ENCODE data around the gene MAN1A1.

MAN1A1 gene

DNA sequence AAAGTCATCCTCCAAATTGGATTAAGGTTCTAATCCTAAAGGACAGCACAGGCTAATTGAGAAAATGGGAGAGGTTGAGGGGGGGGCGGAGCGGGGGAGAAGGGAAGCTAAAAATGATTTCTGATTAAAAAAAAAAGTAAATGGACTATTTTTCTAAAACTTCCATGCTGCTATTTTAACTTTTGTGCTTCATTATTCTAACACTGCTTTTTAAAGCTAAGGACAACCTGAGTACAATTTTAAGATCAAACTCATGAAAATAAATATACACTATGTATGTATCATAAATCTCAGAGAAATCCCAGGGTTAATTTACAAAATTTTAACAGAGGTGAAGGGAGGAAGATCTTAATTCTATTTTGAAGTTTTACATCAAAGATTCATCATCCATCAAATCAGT lies 4.4 kb downstream of the MAN1A1 start:
- no peak for DNase-seq

DNA sequence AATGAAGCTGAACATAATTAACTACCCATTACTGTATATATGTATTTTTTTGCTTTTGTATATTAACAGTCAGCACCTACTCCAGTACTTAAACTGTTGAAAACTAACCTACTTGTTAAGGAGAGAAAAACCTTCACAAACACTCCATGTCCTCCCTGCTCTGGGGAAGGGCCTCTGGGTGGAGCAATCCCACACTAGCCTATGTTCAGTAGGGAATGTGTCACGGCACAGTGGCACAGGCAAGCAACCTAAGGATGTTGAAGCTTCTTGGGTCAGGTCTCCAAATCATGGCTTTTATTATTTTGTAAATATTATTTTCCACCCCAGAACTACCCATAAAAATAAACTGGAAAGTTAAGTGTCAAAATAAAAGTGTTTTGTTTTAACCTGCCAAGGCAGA lies 5.3 kb downstream of the MAN1A1 start:
- no peak for DNase-seq

DNA sequence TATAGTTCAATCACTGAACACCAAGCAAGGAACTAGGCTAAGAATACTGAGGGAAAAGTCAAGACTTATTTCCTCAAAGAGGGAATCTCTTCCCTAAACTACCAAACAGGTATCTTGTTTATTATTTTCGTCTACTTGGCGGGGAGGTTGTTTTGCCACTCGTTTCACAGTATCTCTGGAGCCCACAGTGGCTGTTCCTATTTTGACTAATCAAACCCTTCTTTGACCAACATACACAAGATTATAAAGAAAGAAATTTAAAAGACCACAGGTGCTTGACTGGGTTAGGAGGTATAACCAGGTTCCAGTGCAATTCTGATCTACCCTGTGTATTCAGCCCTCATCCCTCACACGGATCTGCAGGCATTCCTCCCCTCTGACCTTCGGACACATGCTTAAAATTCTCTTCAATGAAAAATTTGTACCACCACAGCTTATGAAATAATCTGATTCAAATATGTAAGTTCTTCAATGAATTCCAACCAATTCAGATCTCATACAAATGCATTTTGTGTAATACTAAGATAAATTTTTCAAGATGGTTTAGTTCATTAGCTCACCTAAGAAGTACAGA lies 5.9 kb downstream of the MAN1A1 start:
- DNase-seq = no peak

DNA sequence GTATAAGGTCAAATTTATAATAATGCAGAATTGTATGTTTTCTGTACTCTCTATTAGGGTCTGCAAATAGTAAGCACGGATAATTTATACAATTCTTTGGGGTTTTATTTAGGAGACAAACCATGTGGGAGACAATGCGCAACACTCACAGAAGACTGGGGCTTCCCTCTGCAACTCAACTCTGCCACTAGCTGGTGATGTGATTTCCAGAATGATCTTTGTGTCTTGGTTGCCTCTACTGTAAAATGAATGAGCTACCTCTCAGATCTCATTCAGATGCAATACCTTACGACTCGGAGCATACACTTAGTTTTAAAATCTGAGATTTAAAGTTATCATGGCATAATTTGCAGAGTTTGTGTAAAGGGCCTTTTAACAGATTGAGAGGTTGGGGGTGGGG lies 6.4 kb downstream of the MAN1A1 start:
- DNase-seq = no peak

DNA sequence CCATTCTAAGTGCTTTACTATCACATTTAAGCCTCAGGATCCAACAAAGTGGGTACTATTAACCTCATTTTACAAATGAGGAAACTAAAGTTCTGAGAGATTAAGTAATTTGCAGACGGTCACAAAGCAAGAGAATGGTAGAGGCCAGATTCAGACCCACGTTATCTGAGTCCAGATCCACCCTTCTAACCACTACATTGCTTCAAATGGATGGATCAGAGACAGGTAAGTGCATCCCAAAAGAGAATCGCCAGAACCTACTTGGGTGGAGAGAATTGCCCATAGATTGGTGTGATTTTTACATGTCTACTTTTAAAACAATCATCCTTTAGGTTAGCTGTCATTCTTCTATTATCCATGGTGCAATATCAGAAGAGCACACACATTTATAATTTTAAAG lies 7.1 kb downstream of the MAN1A1 start:
- DNase-seq = no peak

DNA sequence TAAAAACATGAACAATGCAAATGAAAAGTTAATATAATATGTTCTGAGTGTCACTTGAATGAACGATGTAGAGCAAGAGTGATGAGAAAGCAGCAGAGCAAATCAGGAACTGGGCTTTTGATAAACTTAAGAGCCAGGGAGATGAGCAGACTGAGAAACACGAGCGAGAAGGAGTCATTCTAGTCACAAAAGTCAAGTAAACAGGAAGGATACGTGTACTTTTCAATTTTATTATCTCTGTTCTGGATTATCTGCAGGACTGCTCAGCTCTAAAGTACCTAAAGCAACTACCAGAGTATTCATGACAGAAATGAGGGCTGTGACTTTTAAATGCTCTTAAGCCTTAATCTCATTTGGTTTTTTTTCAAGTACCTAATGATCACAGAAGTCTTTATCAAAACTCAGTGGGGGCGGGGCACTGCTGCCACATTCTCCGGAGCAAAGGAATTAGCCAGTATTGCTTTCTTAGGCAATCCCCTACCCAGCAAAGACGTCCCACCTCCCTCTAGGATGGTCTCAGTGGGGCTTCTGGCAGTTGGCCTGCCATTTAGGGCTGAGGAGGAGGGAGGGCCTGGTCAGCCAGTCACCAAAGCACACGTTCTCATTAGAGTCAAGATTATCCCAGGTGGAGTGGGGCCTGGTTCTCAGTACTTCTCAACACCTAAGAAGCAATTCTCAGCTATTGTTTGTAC lies 8.6 kb downstream of the MAN1A1 start:
- DNase-seq = no peak

DNA sequence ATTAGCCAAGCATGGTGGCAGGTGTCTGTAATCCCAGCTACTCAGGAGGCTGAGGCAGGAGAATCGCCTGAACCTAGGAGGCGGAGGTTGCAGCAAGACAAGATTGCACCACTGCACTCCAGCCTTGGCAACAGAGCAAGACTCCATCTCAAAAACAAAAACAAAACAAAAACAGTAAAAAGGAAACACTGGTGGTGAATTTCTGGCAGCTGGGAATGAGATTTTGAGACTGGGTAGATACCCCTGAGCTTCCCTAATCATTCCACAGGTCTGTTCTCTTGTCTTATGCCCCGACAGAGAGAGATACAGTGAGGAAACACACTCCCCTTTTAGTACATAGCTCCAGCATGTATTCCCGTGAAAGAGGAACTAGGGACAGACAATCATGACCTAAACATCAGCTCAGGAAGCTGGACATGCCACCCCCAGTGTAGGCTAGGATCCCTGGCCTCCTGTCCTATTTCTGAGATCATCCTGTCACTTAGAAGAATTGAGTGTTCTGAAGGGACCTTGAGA lies 9.6 kb downstream of the MAN1A1 start:
- no peak for DNase-seq

DNA sequence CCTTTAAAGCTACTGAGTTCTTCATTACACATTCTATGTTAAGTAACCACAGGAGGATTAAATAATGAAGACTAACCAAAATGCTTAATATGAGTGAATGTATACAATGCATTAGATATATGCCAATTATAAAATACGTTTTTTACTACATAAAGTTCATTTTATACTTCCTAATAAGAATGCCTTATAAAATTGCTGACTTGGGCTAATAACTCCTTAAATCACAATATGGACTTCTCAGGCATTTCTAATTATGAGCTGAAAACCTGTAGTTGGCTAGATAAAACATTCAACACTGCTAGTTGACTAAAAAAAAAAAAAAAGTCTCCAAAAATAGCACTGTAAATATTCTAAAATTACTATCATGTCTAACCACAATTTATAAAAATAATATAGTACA lies 11.8 kb downstream of the MAN1A1 start:
- DNase-seq = no peak

DNA sequence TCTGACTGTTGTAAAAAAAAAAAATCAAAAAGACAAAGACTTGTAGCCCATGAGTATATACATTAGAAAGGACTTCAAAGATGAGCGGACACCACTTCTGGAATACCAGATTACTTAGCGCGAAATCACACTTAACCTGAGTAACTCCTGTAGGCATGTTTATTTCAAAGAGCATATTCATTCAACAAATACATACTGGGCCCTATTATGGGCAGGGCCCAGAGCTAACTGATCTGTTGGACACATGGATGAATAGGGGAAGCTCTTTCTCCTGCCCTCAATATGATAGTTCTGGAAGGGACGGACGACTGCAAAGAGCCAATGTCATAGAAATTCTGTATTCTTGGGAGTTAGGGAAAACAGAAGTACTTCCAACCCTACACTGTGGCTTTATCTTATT lies 12.3 kb downstream of the MAN1A1 start:
- DNase-seq = no peak

DNA sequence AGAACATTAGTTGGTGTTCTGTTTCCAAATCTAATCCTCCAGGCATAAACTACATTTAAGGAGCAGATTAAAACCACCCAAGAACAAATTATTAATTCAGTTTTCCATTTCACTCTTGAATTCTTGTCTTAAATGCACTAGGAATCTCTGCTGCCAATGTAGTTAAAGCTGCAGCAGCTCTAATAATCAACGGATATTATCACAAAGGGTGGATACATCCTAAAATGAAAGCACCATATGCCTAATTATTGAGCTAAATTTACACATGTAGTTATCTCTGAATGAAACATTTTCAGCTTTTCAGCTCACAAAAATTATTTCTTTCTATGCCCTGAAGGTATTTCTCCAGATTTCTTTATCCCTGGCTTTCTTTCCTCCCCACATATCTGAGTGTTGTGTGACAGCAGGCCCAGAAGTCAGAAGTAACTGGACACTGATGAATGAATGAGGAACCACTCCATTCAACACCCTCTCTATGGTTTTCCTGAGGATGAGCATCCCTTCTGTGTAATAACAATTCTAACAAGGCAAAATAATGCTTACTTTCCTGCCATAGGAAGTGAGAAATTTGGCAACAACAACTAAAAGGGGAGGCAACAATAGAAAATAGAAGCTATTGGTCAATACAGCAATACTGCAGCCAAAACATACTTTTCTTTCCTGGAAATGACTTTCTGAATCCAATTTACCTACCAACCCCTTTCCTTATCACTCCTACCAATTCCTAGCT lies 14.9 kb downstream of the MAN1A1 start:
- no peak for DNase-seq

DNA sequence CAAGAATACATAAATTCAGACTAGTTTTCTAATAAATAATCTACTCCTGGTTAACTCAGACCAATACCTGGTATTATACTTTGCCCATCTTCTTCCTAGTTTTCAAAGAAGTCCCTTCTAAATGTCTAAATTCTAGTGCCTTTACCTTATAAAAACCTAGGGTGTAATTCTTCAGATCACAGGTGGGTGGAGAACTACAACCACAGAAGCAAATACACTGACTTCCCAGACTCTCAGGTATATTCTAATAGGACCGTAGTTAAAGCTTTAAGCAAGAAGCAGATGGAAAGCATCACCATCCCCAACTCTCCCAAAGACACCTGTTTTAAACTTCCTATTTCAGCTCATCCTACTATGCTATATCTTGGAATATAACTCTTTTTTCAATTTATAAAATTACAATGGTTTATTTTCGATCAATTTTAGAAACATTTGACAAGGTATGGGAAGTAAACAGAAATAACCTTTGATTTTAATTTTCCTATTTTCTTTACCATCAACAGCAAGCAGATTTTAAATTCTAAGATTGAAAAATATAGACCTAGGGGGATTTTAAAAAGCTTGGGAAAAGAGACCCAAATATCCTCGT lies 15.8 kb downstream of the MAN1A1 start:
- no peak for DNase-seq

DNA sequence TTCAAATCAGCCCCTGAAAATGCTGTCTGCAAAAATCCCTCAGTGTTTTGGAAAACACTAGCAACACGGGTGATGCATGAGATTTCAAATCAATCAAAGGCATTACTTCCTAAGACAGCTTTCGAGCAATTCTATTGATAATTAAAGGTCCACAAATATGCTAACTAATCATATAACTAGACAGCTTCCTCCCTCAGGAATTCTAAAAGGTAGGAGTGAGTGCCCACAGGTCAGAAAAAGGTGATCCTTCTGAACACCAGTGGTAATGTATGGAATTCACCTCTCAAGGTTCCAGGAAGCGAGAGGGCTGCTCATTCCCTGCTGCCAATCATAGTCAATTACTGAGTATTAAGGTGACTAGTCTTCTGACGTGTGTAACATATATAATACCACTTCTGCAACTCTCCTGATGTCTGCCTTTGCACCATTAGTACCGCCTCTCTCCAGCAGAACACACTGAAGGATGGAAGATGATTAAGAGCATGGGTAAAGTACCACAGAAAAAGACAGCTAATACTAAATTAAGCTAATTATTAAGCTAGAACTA lies 16.4 kb downstream of the MAN1A1 start:
- DNase-seq = no peak

DNA sequence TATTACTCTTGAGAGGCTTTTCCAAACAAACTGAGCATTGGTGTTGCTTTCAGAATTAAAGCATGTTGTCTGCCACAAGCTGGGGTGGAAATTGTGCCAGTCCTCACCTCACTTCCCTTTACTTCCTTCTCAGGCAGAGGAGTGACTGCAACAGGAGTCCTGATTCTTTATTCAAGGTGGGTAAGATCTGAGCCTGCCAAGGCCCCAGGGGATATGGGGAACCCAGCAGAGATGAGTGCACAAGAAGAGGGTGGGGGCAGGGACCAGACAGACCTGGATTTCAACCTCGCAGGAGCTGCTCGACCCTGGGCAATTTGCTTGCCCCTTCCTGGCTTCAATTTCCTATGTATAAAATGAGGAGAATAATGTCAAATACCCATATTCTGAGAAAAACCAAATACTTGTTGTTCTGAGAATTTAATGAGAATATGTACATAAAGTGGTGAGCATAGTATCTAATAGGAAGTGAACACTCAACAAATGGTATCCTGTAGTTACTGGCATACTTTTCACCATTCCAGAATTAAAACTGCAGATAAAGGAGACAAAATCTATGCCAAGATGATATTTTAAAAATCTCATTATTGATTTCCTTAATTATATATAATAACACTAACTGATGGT lies 17.8 kb downstream of the MAN1A1 start:
- DNase-seq = no peak

DNA sequence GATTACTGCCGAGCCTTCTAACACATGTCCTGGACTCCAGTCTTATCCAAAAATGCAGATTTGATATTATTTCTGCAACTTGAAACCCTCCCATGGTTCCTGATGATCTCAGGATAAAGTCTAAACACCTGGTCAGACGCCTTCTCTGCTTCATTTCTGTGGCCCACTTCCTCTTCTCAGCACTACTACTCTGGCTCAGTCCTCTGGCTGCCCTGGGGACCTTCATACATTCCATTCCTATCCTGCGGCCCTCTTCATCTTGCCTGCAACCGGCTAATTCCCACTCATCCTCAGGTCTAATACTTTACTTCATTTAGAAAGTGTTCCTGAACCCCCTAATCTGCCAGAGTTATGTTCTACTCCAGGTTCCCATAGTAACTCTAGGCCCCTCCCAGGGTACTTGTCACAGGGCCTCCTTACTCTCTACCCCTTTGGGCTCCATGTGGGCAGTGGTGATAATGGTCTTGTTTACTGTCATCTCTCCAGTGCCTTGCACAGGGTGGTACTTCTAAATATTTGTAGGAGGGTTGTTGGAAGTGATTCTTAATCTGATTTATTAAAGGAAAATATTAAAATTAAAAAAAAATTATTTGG lies 18.9 kb downstream of the MAN1A1 start:
- DNase-seq = no peak

DNA sequence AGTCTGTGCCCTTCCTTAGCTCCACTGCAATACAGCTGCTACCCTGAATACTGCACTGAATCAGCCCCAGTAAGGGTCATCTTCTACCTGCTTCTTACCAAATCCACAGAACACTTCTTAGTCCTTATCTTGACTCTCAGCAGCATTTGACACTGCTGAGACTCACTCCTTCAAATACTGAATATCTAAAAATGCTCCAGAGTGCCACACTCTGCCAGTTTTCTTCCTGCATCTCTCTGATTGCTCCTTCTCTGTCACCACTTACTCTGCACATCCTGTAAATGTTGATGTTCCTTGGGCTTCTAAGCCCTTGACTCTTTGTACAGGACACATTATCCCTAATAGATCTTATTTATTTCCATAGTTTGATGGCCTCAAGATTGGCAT lies 19.8 kb downstream of the MAN1A1 start:
- no peak for DNase-seq

DNA sequence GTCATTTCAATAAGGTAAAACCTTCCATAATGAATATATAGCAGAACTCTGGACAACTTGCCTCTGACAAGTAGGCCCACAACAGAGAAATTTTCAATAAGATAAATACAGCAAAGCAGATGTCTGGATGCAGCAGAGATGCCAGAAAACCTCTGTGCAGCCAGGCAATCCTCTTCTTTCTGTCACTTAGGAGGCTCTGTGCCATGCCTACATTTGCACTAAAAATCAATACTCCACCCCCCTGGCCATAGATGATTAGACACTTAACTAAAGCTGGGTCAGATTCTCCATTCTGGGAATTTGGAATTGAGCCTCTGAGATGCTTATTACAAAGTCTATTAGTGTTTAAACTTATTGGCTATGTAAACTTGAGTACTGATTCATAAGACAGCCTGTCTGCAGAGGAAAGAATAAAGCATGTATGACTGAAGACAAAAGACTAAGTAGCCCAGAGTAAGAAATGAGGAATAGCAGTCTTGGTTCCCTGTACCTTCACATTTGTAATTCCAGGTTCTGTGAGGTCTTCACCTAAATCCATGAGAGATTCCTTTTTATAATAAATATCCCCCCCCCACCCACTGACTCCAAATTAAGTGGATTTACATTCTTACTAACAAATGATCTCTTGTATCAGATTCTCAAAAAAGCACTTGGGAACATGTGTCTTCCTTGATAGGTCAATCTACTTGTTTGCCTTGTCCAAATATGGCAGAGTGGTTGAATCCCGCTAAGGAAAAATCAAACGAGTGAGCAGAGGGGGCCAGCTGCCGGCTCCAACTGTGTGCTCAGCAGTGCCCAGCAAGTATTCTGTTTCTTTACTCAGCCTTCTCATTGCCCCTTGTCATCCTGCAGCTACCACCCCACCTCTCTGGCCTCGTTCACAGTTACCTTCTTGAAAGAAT lies 20.4 kb downstream of the MAN1A1 start:
- no peak for DNase-seq

DNA sequence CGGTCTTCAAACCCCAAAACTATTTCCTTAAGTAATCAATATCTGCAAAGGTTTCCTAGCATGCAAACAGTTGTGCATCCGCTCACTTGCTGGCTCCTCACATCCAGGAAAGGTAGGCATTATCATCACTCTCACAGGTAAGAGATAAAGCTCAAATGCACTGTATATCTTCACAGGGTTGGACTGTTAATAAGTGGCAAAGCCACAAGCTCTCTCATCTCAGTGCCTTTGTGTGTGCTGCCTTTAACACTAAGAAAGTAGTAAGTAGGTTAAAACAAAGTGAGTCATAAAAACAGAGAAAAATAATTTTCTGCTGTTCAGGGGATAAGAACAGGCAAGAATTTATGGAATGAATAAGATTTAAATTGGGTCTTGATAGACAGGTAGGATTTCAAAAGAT lies 21.3 kb downstream of the MAN1A1 start:
- DNase-seq = no peak

DNA sequence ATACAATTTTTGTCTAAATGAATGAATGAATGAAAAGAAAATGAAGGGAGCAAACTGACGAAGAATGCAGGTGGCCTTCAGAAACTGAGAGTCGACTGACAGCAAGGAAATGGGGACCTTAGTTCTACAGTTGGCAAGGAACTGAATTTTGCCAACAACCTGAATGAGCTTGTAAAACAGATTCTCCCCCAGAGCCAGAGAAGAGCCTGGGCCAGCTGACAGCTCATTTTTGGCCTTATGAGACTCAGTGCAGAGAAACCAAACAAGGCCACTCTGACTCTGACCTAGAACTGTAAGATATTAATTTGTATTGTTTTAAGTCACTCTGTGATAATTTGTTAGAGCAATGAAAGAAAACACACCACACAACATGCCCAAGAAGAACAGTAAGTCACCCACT lies 21.8 kb downstream of the MAN1A1 start:
- DNase-seq = no peak

DNA sequence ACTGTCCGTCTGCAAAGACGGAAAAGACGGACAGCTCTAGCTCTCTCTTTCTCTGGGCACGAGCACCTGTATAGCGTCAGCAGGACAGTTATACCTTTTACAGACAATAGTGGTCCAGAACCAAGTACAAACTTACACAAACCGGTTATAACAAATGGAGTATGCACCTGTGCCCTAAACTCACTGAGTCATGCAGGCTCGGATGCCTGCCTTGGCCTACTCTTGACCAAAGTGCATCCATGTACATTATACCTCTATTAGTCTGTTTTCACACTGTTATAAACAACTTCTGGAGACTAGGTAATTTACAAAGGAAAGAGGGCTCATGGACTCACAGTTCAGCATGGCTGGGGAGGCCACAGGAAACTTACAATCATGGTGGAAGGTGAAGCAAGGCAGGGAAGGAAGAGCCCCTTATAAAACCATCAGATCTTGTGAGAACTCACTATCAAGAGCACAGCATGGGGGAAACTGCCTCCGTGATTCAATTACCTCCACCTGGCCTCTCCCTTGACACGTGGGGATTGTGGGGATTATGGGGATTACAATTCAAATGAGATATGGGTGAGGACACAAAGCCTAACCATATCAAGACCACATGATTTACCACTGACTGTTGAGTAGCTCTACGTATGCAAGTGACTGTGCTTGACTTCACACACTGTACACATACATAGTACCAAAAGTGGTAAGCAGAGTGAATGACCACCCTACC lies 23.1 kb downstream of the MAN1A1 start:
- no peak for DNase-seq

DNA sequence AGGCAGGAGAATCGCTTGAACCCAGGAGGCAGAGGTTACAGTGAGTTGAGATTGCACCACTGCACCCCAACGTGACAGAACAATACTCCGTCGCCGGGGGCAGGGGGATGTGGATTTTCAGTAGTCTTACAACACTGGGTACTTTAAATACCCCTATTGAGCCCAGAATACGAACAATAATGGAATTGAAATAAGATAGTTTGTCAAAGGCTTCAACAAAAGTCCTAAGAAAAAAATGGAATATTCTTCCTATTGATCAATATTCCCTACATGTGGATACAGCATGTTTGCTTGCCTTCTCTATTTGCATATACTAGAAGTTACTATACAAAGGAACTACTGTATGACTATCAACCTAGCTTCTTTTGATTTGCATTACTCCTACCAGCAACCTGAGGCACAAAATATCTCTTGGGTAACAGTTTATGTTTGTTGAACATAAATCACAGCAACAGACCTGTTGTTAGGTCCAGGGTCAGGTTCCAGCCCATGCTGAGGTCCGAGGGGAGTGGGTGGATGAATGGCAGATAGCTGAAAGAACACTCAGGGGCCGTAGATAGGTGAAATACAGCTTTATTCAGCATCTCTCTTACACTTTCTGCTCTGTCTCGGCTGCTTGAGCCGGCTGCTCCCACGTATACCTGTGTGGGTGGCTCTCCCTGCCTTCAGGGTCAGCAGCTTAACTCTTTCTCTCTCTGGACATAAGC lies 23.8 kb downstream of the MAN1A1 start:
- DNase-seq = no peak

Data from KG1 (cell line).